Neural cell (in vitro differentiated cells): ENCODE measurements around the gene CHD8. TPM values are rescaled to one million over a fixed set of nuclear protein-coding genes. Genes with fewer than 3 reads are reported as not detected.

Experiments
- H2AFZ ChIP-seq: fragments of 200-600, 300-800 bp; sonication (generic), shearing (Covaris generic); 2 replicates; pipeline ENCODE4 v1.6.0; 2014; ENCODE audit warnings: low read depth, mild to moderate bottlenecking, antibody characterized with exemption, low read length, moderate library complexity
- H3F3A ChIP-seq: fragments of 200-600 bp; shearing (Covaris generic); 2 replicates; pipeline ENCODE4 v1.6.1; 2016; ENCODE audit warnings: mild to moderate bottlenecking, moderate library complexity, mixed read lengths, antibody characterized with exemption, low read length; ENCODE audit not compliant: insufficient read depth, poor library complexity, severe bottlenecking
- H3K27ac ChIP-seq: fragments of 200-600, 300-800 bp; sonication (generic), shearing (Covaris generic); 2 replicates; pipeline ENCODE4 v1.5.1; 2014; ENCODE audit warnings: mild to moderate bottlenecking, low read length, moderate library complexity
- H3K27me3 ChIP-seq: fragments of 300-800, 200-600 bp; sonication (generic), shearing (Covaris generic); 2 replicates; pipeline ENCODE4 v1.6.0; 2014; ENCODE audit warnings: mild to moderate bottlenecking, low read depth, low read length, moderate library complexity; ENCODE audit not compliant: insufficient read depth
- H3K36me3 ChIP-seq: fragments of 300-800, 200-600 bp; sonication (generic), shearing (Covaris generic); 2 replicates; pipeline ENCODE4 v1.5.1; 2014; ENCODE audit warnings: mild to moderate bottlenecking, antibody characterized with exemption, low read length, moderate library complexity; ENCODE audit not compliant: insufficient read depth
- H3K4me2 ChIP-seq: fragments of 300-800, 200-600 bp; sonication (generic), shearing (Covaris generic); 2 replicates; pipeline ENCODE4 v1.6.0; 2014; ENCODE audit warnings: mild to moderate bottlenecking, low read length
- H3K4me3 ChIP-seq: fragments of 300-800, 200-600 bp; sonication (generic), shearing (Covaris generic); 2 replicates; pipeline ENCODE4 v1.5.1; 2014; ENCODE audit warnings: mild to moderate bottlenecking, low read length, moderate library complexity
- H3K79me2 ChIP-seq: fragments of 200-600 bp; shearing (Covaris generic); replicated peaks from 2 replicates; pipeline ENCODE4 v1.6.0; 2014; ENCODE audit warnings: mild to moderate bottlenecking, low read length, moderate library complexity; ENCODE audit not compliant: insufficient read depth
- H3K9ac ChIP-seq: fragments of 300-800, 200-600 bp; sonication (generic), shearing (Covaris generic); 2 replicates; pipeline ENCODE4 v1.6.1; 2016; ENCODE audit warnings: mild to moderate bottlenecking, low read length, mixed read lengths
- H3K9me2 ChIP-seq: fragments of 200-600 bp; shearing (Covaris generic); 2 replicates; pipeline ENCODE4 v1.6.1; 2016; ENCODE audit warnings: mild to moderate bottlenecking, low read length, mixed read lengths; ENCODE audit not compliant: insufficient read depth
- H3K9me3 ChIP-seq: fragments of 200-600, 300-800 bp; sonication (generic), shearing (Covaris generic); 2 replicates; pipeline ENCODE4 v1.6.1; 2016; ENCODE audit warnings: mild to moderate bottlenecking, mixed run types, low read length, moderate library complexity, mixed read lengths
- H4K20me1 ChIP-seq: fragments of 200-600 bp; shearing (Covaris generic); 2 replicates; pipeline ENCODE4 v1.6.1; 2016; ENCODE audit warnings: mild to moderate bottlenecking, mixed run types; ENCODE audit not compliant: insufficient read depth
- EP300 ChIP-seq: fragments of 450-650 bp; conservative IDR thresholded peaks from 2 replicates; pipeline ENCODE4 v1.6.1; 2014; ENCODE audit warnings: antibody characterized with exemption, mild to moderate bottlenecking, moderate library complexity; ENCODE audit not compliant: poor library complexity, severe bottlenecking
- EZH2 ChIP-seq: fragments of 200-600, 300-800 bp; shearing (Covaris generic), sonication (generic); IDR thresholded peaks from 2 replicates; pipeline ENCODE4 v1.6.1; 2014; ENCODE audit warnings: antibody characterized with exemption, low read length, borderline replicate concordance, mild to moderate bottlenecking; ENCODE audit not compliant: insufficient read depth, poor library complexity, severe bottlenecking
- MXI1 ChIP-seq: fragments of 450-650 bp; conservative IDR thresholded peaks from 2 replicates; pipeline ENCODE4 v1.6.1; 2014; ENCODE audit warnings: antibody characterized with exemption, mild to moderate bottlenecking; ENCODE audit not compliant: poor library complexity, severe bottlenecking
- POLR2AphosphoS5 ChIP-seq: IDR thresholded peaks from 2 replicates; pipeline ENCODE4 v1.6.1; 2012
- RAD21 ChIP-seq: fragments of 450-650 bp; conservative IDR thresholded peaks from 2 replicates; pipeline ENCODE4 v1.6.1; 2014; ENCODE audit warnings: antibody characterized with exemption, mild to moderate bottlenecking, moderate library complexity
- SMC3 ChIP-seq: fragments of 450-650 bp; conservative IDR thresholded peaks from 2 replicates; pipeline ENCODE4 v1.6.1; 2014; ENCODE audit warnings: antibody characterized with exemption, mild to moderate bottlenecking, moderate library complexity; ENCODE audit not compliant: poor library complexity
- TAF1 ChIP-seq: IDR thresholded peaks from 2 replicates; pipeline ENCODE4 v1.6.1; 2012; ENCODE audit warnings: low read depth
- polyA plus RNA-seq: library from polyadenylated mRNA; depleted of rRNA; stranded (reverse); fragments of >200 nt; gene quantifications from 2 replicates; pipeline ENCODE4 v1.2.3, GENCODE V29; 2014
- TF ChIP-seq, protein P1 (sequence below): IDR thresholded peaks from 2 replicates; pipeline ENCODE4 v1.6.1; 2012; ENCODE audit warnings: borderline replicate concordance
- TF ChIP-seq, protein P2 (sequence below): fragments of 450-650 bp; IDR thresholded peaks from 2 replicates; pipeline ENCODE4 v1.5.1; 2014; ENCODE audit warnings: antibody characterized with exemption, mild to moderate bottlenecking, moderate library complexity; ENCODE audit not compliant: poor library complexity, severe bottlenecking

Gene CHD8
- polyA plus RNA-seq, 1 donor from 2014 or later, result 44.1 TPM

DNA sequence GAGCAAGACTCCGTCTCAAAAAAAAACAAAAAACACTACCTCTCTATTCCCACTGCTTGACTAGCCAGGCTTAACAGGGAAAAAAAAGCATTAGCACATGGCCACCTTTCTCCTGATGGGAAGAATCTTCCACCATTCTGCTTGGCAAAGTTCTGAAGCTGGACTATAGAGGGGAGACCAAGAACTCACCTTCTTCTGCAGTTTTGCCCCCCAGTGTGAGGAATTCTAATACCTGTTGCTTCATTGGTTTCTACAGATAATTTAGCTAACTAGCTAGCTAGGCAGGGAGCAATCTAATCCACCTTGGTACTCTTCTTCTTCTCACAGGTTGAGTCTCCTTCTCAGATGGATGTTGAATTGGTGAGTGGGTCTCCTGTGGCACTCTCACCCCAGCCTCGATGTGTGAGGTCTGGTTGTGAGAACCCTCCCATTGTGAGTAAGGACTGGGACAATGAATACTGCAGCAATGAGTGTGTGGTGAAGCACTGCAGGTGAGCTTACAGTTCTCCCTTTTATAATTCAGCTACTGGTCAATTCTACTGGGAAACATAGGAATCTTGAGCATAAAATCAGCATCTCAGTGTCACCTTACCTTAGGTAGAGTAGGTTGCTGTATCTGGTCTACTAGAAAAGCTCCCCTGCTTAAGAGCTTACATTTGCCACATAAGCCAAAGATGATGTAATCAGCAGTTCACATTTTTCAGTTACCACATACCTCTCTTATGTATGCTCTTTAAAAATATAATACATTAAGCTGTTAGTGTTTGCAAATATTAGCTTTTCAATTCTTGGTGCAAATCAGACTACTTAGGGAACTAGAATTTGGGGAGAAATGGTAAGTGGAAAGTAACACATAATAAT is 39.2 kb upstream of the CHD8 start:
- H3K9me2 ChIP-seq, result no peaks in the 10 kb centered on the region
- H3K4me2 ChIP-seq, result no peak overlapping the region
- H4K20me1 ChIP-seq, result no peaks in the 10 kb centered on the region
- H2AFZ ChIP-seq, result no peak overlapping the region
- no peaks in the 10 kb centered on the region for H3F3A ChIP-seq
- no peak for TF ChIP-seq EP300
- TF ChIP-seq SMC3, result no peak
- TF ChIP-seq, protein P1, sequence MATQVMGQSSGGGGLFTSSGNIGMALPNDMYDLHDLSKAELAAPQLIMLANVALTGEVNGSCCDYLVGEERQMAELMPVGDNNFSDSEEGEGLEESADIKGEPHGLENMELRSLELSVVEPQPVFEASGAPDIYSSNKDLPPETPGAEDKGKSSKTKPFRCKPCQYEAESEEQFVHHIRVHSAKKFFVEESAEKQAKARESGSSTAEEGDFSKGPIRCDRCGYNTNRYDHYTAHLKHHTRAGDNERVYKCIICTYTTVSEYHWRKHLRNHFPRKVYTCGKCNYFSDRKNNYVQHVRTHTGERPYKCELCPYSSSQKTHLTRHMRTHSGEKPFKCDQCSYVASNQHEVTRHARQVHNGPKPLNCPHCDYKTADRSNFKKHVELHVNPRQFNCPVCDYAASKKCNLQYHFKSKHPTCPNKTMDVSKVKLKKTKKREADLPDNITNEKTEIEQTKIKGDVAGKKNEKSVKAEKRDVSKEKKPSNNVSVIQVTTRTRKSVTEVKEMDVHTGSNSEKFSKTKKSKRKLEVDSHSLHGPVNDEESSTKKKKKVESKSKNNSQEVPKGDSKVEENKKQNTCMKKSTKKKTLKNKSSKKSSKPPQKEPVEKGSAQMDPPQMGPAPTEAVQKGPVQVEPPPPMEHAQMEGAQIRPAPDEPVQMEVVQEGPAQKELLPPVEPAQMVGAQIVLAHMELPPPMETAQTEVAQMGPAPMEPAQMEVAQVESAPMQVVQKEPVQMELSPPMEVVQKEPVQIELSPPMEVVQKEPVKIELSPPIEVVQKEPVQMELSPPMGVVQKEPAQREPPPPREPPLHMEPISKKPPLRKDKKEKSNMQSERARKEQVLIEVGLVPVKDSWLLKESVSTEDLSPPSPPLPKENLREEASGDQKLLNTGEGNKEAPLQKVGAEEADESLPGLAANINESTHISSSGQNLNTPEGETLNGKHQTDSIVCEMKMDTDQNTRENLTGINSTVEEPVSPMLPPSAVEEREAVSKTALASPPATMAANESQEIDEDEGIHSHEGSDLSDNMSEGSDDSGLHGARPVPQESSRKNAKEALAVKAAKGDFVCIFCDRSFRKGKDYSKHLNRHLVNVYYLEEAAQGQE, result no peak
- no peak for TF ChIP-seq POLR2AphosphoS5
- TF ChIP-seq, protein P2, sequence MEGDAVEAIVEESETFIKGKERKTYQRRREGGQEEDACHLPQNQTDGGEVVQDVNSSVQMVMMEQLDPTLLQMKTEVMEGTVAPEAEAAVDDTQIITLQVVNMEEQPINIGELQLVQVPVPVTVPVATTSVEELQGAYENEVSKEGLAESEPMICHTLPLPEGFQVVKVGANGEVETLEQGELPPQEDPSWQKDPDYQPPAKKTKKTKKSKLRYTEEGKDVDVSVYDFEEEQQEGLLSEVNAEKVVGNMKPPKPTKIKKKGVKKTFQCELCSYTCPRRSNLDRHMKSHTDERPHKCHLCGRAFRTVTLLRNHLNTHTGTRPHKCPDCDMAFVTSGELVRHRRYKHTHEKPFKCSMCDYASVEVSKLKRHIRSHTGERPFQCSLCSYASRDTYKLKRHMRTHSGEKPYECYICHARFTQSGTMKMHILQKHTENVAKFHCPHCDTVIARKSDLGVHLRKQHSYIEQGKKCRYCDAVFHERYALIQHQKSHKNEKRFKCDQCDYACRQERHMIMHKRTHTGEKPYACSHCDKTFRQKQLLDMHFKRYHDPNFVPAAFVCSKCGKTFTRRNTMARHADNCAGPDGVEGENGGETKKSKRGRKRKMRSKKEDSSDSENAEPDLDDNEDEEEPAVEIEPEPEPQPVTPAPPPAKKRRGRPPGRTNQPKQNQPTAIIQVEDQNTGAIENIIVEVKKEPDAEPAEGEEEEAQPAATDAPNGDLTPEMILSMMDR, result no peak
- no peak for TF ChIP-seq TAF1
- no peak for TF ChIP-seq RAD21
- no peak for TF ChIP-seq MXI1
- no peak for TF ChIP-seq EZH2
- no peaks in the 10 kb centered on the region for H3K27me3 ChIP-seq
- H3K79me2 ChIP-seq, result no peaks in the 10 kb centered on the region
- no peak overlapping the region for H3K27ac ChIP-seq
- no peak overlapping the region for H3K4me3 ChIP-seq
- peaks cover 13% of the 10 kb centered on the region for H3K36me3 ChIP-seq
- no peaks in the 10 kb centered on the region for H3K9me3 ChIP-seq
- no peak overlapping the region for H3K9ac ChIP-seq

- H3K4me2 ChIP-seq, result no peak overlapping the region
- TF ChIP-seq TAF1 (no peak), SMC3 (no peak), RAD21 (no peak), EZH2 (no peak), MXI1 (no peak), EP300 (no peak), POLR2AphosphoS5 (no peak)
- TF ChIP-seq, protein P1, result no peak
- TF ChIP-seq, protein P2, result no peak
- H3K4me3 ChIP-seq, result no peak overlapping the region
These were observed 30.7 kb upstream of the CHD8 start for GRCh38 chr14:21486640-21487087.

More at GRCh38 chr14:21486640-21487087, 30.7 kb upstream of the CHD8 start:
- H3K9me2 ChIP-seq, result no peaks in the 10 kb centered on the region
- H3K36me3 ChIP-seq, result peaks cover 10% of the 10 kb centered on the region
- no peak overlapping the region for H3K27ac ChIP-seq
- H3K27me3 ChIP-seq, result no peaks in the 10 kb centered on the region
- no peaks in the 10 kb centered on the region for H3K9me3 ChIP-seq
- H2AFZ ChIP-seq, result no peak overlapping the region
- H3K79me2 ChIP-seq, result peaks cover 3% of the 10 kb centered on the region
- no peaks in the 10 kb centered on the region for H3F3A ChIP-seq
- H3K9ac ChIP-seq, result no peak overlapping the region
- no peaks in the 10 kb centered on the region for H4K20me1 ChIP-seq
